Measurements from ENCODE around the gene LUM.

Gene LUM

DNA sequence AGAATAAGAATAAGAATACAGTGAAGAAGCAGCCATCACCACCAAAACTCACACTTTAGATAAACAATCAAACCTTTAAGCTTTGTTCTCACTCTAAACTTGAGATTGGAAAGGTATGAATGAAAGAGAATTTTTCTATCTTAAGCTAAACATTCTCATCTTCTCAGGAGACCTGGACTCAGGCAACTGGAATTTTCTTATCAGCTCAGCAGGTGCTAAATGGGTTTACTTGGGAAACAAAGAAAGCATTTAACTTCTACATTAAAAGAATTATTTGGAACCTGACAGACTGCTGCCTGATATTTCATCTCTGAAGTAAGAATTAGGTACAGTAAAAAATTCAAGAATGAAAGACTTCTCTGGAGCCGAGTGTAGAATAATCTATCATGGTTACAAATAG, 32.8 kb downstream of the LUM start:
- TF ChIP-seq, protein P1, sequence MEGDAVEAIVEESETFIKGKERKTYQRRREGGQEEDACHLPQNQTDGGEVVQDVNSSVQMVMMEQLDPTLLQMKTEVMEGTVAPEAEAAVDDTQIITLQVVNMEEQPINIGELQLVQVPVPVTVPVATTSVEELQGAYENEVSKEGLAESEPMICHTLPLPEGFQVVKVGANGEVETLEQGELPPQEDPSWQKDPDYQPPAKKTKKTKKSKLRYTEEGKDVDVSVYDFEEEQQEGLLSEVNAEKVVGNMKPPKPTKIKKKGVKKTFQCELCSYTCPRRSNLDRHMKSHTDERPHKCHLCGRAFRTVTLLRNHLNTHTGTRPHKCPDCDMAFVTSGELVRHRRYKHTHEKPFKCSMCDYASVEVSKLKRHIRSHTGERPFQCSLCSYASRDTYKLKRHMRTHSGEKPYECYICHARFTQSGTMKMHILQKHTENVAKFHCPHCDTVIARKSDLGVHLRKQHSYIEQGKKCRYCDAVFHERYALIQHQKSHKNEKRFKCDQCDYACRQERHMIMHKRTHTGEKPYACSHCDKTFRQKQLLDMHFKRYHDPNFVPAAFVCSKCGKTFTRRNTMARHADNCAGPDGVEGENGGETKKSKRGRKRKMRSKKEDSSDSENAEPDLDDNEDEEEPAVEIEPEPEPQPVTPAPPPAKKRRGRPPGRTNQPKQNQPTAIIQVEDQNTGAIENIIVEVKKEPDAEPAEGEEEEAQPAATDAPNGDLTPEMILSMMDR (conservative IDR thresholded peaks at IDR 0.05; ENCODE audit: low read depth, low read length) = no peak
- H3K4me3 ChIP-seq (ENCODE audit: low read depth, low read length) = no peak overlapping the region
- no peak for DNase-seq (ENCODE audit: low read depth)

GRCh38 chr12:91077228-91077954, 33.9 kb downstream of the LUM start:
- no peak for DNase-seq (ENCODE audit: low read depth)
- TF ChIP-seq, protein P1 (conservative IDR thresholded peaks at IDR 0.05; ENCODE audit: low read depth, low read length) = no peak
- H3K4me3 ChIP-seq (ENCODE audit: low read depth, low read length) = no peak overlapping the region

DNA sequence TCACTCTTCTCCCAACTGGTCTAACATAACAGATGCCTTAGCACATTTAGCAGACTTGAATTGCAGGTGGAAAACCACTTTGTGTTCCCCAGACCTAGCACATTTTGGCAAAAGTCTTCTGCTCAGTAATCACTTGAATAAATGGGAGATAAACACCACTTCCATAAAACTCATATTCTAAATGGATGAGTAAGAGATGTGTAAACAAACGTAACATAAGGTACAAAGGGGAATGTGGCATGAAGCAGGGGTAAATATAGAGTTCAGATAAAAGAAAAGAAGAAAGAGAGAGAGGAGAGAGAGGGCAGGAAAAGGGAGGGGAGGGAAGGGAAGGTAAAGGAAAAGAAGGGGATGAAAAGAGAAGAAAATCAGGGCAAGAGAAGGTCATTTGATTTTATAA, 36.4 kb downstream of the LUM start:
- TF ChIP-seq, protein P1 (conservative IDR thresholded peaks at IDR 0.05; ENCODE audit: low read depth, low read length) = no peak
- DNase-seq (ENCODE audit: low read depth) = no peak
- no peak overlapping the region for H3K4me3 ChIP-seq (ENCODE audit: low read depth, low read length)

- peak; percentile 23 for DNase-seq (ENCODE audit: low read depth)
- TF ChIP-seq, protein P1 (conservative IDR thresholded peaks at IDR 0.05; ENCODE audit: low read depth, low read length) = no peak
- H3K4me3 ChIP-seq (ENCODE audit: low read depth, low read length) = no peak overlapping the region
Measured at GRCh38 chr12:91074154-91074709, 37.1 kb downstream of the LUM start.

GRCh38 chr12:91073426-91073825, 37.9 kb downstream of the LUM start:
- no peak for DNase-seq (ENCODE audit: low read depth)
- TF ChIP-seq, protein P1 (conservative IDR thresholded peaks at IDR 0.05; ENCODE audit: low read depth, low read length) = no peak
- H3K4me3 ChIP-seq (ENCODE audit: low read depth, low read length) = no peak overlapping the region

GRCh38 chr12:91072931-91073330, 38.4 kb downstream of the LUM start:
- TF ChIP-seq, protein P1 (conservative IDR thresholded peaks at IDR 0.05; ENCODE audit: low read depth, low read length) = no peak
- DNase-seq (ENCODE audit: low read depth) = peak; percentile 58
- H3K4me3 ChIP-seq (ENCODE audit: low read depth, low read length) = no peak overlapping the region

- TF ChIP-seq, protein P1 (conservative IDR thresholded peaks at IDR 0.05; ENCODE audit: low read depth, low read length) = no peak
Measured at GRCh38 chr12:91070936-91071335, 40.4 kb downstream of the LUM start.

More at GRCh38 chr12:91070936-91071335, 40.4 kb downstream of the LUM start:
- DNase-seq (ENCODE audit: low read depth) = no peak
- no peak overlapping the region for H3K4me3 ChIP-seq (ENCODE audit: low read depth, low read length)

Measured in choroid plexus epithelial cell (primary cell).